GM12891 (cell line): ENCODE data around the gene MGME1.

Source experiments
- POLR2A ChIP-seq: IDR thresholded peaks from 2 replicates; pipeline ENCODE4 v1.6.1; 2011; ENCODE audit warnings: low read depth, low read length, control low read depth
- POLR2AphosphoS5 ChIP-seq: IDR thresholded peaks from 2 replicates; pipeline ENCODE4 v1.6.1; 2011; ENCODE audit warnings: low read depth, low read length, control low read depth

- no peak for TF ChIP-seq POLR2AphosphoS5
- TF ChIP-seq POLR2A: no peak
Observed at GRCh38 chr20:18003897-18004296, 35.1 kb downstream of the MGME1 start.
